Measurements from ENCODE around the gene SV2B.

The SV2B gene

DNA sequence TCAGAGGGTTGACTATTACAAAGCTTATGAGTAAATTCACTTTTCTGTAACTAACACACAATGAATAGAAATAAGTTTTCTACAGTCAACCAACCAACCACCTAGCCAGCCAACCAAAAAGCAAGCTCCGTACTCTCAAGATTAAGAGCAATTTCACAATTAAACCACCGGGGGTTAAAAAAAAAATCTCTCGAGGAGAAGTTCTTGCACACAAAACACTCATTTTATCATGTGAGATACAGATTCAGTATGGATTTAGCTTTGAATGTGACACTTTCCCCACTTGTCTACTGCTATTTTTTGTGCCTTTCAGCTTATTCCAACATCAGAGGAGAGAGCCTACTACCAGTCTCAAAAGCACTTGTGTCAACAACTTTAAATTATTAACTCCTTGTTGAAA lies 135.3 kb downstream of the SV2B start:
- Histone ChIP-seq H3K27ac (ENCODE audit: low read depth, low read length) (no peak overlapping the region), H3K27me3 (ENCODE audit: control insufficient read depth, insufficient read depth, low read length) (no peaks in the 10 kb centered on the region), H3K4me3 (ENCODE audit: low read depth, low read length) (no peak overlapping the region)

DNA sequence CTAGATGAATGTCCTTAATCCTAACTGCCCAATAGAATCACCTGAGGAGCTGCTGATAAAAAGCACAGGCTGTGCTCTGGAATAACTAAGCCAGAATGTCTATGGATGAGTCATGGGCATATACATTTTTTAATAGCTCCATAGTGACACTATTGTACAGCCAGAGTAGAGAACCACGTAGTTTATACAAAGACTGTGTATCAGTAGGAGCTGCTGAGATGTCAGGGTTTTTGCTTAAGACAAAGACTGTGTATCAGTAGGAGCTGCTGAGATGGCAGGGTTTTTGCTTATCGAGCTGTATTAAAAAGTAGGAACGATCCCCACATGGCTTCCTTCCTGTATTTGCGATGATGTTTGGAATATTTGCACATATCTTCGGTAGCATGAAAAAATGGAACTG lies 137.4 kb downstream of the SV2B start:
- H3K27ac ChIP-seq (ENCODE audit: low read depth, low read length), result no peak overlapping the region
- H3K4me3 ChIP-seq (ENCODE audit: low read depth, low read length), result no peak overlapping the region
- no peaks in the 10 kb centered on the region for H3K36me3 ChIP-seq (ENCODE audit: control insufficient read depth, insufficient read depth, low read length)
- no peak overlapping the region for H3K9ac ChIP-seq (ENCODE audit: low read depth, low read length)
- no peaks in the 10 kb centered on the region for H3K4me1 ChIP-seq (ENCODE audit: control insufficient read depth, insufficient read depth, low read length)
- no peaks in the 10 kb centered on the region for H3K9me3 ChIP-seq (ENCODE audit: control insufficient read depth, insufficient read depth, low read length)
- H3K27me3 ChIP-seq (ENCODE audit: control insufficient read depth, insufficient read depth, low read length), result peaks cover 4% of the 10 kb centered on the region; the same call in 1 of the 2 replicates

More for the DNA sequence above, 135.3 kb downstream of the SV2B start:
- H3K9ac ChIP-seq (ENCODE audit: low read depth, low read length), result no peak overlapping the region
- H3K36me3 ChIP-seq (ENCODE audit: control insufficient read depth, insufficient read depth, low read length), result no peaks in the 10 kb centered on the region
- no peaks in the 10 kb centered on the region for H3K9me3 ChIP-seq (ENCODE audit: control insufficient read depth, insufficient read depth, low read length)
- no peaks in the 10 kb centered on the region for H3K4me1 ChIP-seq (ENCODE audit: control insufficient read depth, insufficient read depth, low read length)

DNA sequence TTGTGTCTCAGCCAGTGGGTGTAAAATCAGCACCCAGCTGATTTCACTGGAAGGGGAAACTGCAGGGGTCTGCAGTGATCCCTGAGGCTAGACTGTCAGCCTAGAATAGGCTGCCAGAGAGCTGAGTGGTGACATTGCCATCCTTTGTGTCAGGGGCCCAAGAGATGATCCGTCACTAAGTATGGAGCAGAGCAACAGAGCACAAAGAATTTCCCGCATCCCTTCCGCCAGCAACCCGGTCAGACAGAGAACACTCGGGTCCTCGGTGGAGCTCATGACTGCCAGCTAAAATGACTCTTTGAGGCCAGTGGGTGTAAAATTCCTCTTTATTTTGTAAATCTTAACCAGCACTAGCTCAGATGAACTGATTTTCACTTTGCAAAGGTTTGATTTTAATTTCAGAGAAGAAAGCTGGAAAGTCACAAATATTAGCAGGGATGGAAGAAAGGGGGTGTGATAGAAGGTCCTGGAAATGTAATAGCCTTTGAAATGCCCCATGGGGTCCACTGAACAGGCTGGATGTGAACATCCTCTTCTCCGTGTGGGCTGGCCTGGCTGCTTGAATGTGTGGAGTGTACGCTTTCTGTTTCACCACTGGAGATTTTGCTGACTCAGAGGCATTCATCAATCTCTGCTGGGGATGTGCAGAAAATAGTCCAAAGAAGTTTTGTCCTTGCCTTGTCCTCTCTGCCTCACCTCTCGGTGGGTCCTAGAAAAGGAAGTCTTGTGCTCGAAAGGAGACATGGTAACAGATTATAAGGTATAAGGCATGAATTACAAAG lies 138.8 kb downstream of the SV2B start:
- no peak overlapping the region for H3K9ac ChIP-seq (ENCODE audit: low read depth, low read length)
- H3K4me3 ChIP-seq (ENCODE audit: low read depth, low read length), result no peak overlapping the region
- peaks cover 4% of the 10 kb centered on the region; the same call in 1 of the 2 replicates for H3K27me3 ChIP-seq (ENCODE audit: control insufficient read depth, insufficient read depth, low read length)
- no peak overlapping the region for H3K27ac ChIP-seq (ENCODE audit: low read depth, low read length)
- no peaks in the 10 kb centered on the region for H3K4me1 ChIP-seq (ENCODE audit: control insufficient read depth, insufficient read depth, low read length)
- no peaks in the 10 kb centered on the region for H3K36me3 ChIP-seq (ENCODE audit: control insufficient read depth, insufficient read depth, low read length)
- no peaks in the 10 kb centered on the region for H3K9me3 ChIP-seq (ENCODE audit: control insufficient read depth, insufficient read depth, low read length)

DNA sequence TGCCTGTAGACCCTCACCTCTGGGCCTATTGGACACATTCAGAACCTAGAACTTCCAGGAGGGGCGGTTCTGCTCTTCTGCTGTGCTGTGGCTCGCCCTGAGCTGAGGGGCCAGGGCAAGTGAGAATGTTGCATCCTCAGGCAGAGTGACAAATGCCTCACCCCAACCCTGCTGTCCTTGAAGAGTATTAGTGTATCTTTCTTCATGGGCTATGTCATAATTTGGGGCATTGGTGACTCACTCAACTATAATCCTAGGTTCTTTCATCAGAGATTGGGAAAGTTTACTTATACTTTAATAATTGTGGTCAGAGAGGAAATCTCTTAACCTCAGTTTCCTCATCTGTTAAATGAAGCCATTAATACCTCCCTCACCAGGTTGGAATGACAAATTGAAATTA lies 143.8 kb downstream of the SV2B start:
- H3K27ac ChIP-seq (ENCODE audit: low read depth, low read length), result no peak overlapping the region
- H3K4me1 ChIP-seq (ENCODE audit: control insufficient read depth, insufficient read depth, low read length), result no peaks in the 10 kb centered on the region
- peaks cover 4% of the 10 kb centered on the region; the same call in 1 of the 2 replicates for H3K27me3 ChIP-seq (ENCODE audit: control insufficient read depth, insufficient read depth, low read length)
- H3K4me3 ChIP-seq (ENCODE audit: low read depth, low read length), result no peak overlapping the region
- H3K36me3 ChIP-seq (ENCODE audit: control insufficient read depth, insufficient read depth, low read length), result no peaks in the 10 kb centered on the region
- H3K9ac ChIP-seq (ENCODE audit: low read depth, low read length), result no peak overlapping the region
- no peaks in the 10 kb centered on the region for H3K9me3 ChIP-seq (ENCODE audit: control insufficient read depth, insufficient read depth, low read length)

DNA sequence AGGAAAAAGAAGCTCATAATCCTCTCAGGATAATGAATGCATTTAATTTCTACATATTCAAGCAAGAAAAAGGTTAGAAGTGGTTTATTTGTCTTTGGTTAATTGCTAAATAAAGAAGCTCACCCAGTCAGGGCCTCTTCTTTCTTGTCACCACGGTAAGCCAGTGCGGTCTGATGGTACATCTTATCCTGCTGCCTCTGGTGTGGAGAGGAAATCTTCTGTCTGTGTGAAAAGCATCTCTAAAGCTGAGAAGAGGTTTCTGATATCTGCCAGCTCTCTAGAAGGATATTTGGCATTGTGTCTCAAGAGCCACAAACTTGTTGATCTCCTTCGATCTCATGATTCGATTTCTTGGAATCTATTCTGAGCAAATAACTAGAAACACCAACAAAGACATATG lies 144.9 kb downstream of the SV2B start:
- H3K9me3 ChIP-seq (ENCODE audit: control insufficient read depth, insufficient read depth, low read length), result no peaks in the 10 kb centered on the region
- no peak overlapping the region for H3K9ac ChIP-seq (ENCODE audit: low read depth, low read length)
- H3K27ac ChIP-seq (ENCODE audit: low read depth, low read length), result no peak overlapping the region
- no peaks in the 10 kb centered on the region for H3K36me3 ChIP-seq (ENCODE audit: control insufficient read depth, insufficient read depth, low read length)
- no peak overlapping the region for H3K4me3 ChIP-seq (ENCODE audit: low read depth, low read length)
- peaks cover 4% of the 10 kb centered on the region; the same call in 1 of the 2 replicates for H3K27me3 ChIP-seq (ENCODE audit: control insufficient read depth, insufficient read depth, low read length)
- no peaks in the 10 kb centered on the region for H3K4me1 ChIP-seq (ENCODE audit: control insufficient read depth, insufficient read depth, low read length)

DNA sequence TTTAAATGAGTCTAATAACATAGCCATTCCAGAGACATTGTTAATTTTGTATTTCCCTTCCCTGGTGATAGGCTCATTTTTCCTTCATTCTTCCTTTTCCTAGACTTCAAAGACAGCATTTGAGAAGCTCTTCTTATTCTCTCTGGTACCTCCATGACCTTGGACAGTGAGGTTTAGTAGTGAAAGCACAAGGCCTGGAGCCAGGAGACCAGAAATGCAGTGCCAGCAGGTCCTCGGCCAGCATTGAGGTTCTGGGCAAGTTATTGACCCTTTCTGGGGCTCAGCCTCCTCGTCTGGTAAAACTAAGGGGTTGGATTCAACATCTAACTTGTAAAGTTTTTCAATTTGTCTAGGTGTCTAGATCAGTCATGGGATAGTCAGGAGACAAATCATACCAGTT lies 146.9 kb downstream of the SV2B start:
- Histone ChIP-seq H3K4me3 (ENCODE audit: low read depth, low read length) (no peak overlapping the region), H3K9ac (ENCODE audit: low read depth, low read length) (no peak overlapping the region), H3K27me3 (ENCODE audit: control insufficient read depth, insufficient read depth, low read length) (no peaks in the 10 kb centered on the region), H3K27ac (ENCODE audit: low read depth, low read length) (no peak overlapping the region), H3K9me3 (ENCODE audit: control insufficient read depth, insufficient read depth, low read length) (no peaks in the 10 kb centered on the region), H3K4me1 (ENCODE audit: control insufficient read depth, insufficient read depth, low read length) (no peaks in the 10 kb centered on the region), H3K36me3 (ENCODE audit: control insufficient read depth, insufficient read depth, low read length) (no peaks in the 10 kb centered on the region)

DNA sequence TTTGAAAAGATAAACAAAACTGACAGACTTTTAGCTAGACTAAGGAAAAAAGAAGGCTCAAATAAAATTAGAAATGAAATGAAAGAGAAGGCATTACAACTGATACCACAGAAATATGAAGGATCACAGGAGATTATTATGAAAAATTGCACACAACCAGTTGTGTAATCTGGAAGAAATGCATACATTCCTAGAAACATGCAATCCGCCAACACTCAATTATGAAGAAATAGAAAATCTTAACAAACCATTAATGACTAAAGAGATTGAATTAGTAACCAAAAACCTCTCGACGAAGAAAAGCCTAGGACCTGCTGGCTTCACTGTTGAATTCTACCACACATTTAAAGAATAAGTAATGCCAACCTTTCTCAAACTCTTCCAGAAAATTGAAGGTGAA lies 149.5 kb downstream of the SV2B start:
- H3K27me3 ChIP-seq (ENCODE audit: control insufficient read depth, insufficient read depth, low read length), result no peaks in the 10 kb centered on the region
- H3K4me3 ChIP-seq (ENCODE audit: low read depth, low read length), result no peak overlapping the region
- H3K4me1 ChIP-seq (ENCODE audit: control insufficient read depth, insufficient read depth, low read length), result no peaks in the 10 kb centered on the region
- H3K9me3 ChIP-seq (ENCODE audit: control insufficient read depth, insufficient read depth, low read length), result no peaks in the 10 kb centered on the region
- no peak overlapping the region for H3K9ac ChIP-seq (ENCODE audit: low read depth, low read length)
- H3K27ac ChIP-seq (ENCODE audit: low read depth, low read length), result no peak overlapping the region
- H3K36me3 ChIP-seq (ENCODE audit: control insufficient read depth, insufficient read depth, low read length), result no peaks in the 10 kb centered on the region

DNA sequence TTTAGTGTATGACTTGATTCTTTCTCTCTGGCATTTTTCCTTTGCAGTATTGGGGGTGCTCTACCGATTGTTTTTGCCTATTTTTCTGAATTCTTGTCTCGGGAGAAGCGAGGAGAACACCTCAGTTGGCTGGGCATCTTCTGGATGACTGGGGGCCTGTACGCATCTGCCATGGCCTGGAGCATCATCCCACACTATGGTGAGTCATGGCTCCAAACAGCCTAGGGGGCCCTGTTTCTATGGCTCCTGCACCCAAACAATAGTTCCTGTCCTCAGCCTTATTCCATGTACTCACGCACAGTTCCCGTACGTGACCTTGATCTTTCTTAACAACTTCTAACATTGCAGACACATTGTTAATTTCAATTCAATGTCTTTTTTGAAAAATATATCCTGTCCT lies 152.3 kb downstream of the SV2B start:
- H3K9me3 ChIP-seq (ENCODE audit: control insufficient read depth, insufficient read depth, low read length), result no peaks in the 10 kb centered on the region
- H3K9ac ChIP-seq (ENCODE audit: low read depth, low read length), result no peak overlapping the region
- H3K4me3 ChIP-seq (ENCODE audit: low read depth, low read length), result no peak overlapping the region
- no peaks in the 10 kb centered on the region for H3K27me3 ChIP-seq (ENCODE audit: control insufficient read depth, insufficient read depth, low read length)
- no peak overlapping the region for H3K27ac ChIP-seq (ENCODE audit: low read depth, low read length)
- H3K4me1 ChIP-seq (ENCODE audit: control insufficient read depth, insufficient read depth, low read length), result no peaks in the 10 kb centered on the region
- no peaks in the 10 kb centered on the region for H3K36me3 ChIP-seq (ENCODE audit: control insufficient read depth, insufficient read depth, low read length)

DNA sequence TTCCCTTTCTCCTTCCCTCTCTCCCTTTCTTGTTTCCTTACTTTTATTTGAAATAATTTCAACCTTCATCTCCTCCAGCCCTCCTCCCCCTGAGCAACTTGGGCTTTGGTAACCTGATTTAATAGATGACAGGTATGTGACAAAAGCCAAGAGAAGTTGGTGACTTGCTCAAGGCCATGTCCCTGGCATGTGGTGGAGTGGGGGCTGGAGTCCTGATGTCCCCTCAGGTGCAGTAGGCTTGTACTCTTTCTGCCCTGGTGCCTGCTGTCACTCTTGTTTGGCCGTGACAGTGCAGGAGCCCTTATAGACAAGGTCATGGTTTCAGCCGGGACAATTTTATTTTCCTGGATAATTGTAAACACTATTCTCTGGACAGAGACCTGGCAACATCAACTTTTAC lies 152.7 kb downstream of the SV2B start:
- H3K36me3 ChIP-seq (ENCODE audit: control insufficient read depth, insufficient read depth, low read length), result no peaks in the 10 kb centered on the region
- no peak overlapping the region for H3K9ac ChIP-seq (ENCODE audit: low read depth, low read length)
- no peak overlapping the region for H3K27ac ChIP-seq (ENCODE audit: low read depth, low read length)
- no peaks in the 10 kb centered on the region for H3K27me3 ChIP-seq (ENCODE audit: control insufficient read depth, insufficient read depth, low read length)
- H3K9me3 ChIP-seq (ENCODE audit: control insufficient read depth, insufficient read depth, low read length), result no peaks in the 10 kb centered on the region
- no peaks in the 10 kb centered on the region for H3K4me1 ChIP-seq (ENCODE audit: control insufficient read depth, insufficient read depth, low read length)
- H3K4me3 ChIP-seq (ENCODE audit: low read depth, low read length), result no peak overlapping the region

DNA sequence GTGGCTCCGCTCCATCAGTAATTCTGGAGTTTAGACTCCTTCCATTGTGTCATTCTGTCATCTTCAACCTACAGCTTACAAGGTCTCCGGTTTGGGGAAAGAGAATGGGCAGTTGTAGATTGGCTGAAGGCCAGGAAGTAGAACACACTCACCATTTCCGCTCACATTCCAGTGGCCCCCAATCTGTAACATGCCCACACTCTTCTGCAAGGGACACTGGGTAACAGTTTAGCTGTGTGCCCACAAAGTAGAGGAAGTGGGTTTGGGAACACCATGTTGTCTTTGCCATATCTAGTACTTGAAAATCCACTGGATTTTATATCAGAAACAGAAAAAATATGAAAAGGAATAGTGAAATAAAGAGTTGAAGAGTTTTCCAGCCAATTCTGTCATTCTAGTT lies 153.5 kb downstream of the SV2B start:
- no peaks in the 10 kb centered on the region for H3K9me3 ChIP-seq (ENCODE audit: control insufficient read depth, insufficient read depth, low read length)
- no peak overlapping the region for H3K27ac ChIP-seq (ENCODE audit: low read depth, low read length)
- no peaks in the 10 kb centered on the region for H3K27me3 ChIP-seq (ENCODE audit: control insufficient read depth, insufficient read depth, low read length)
- no peak overlapping the region for H3K4me3 ChIP-seq (ENCODE audit: low read depth, low read length)
- no peak overlapping the region for H3K9ac ChIP-seq (ENCODE audit: low read depth, low read length)
- H3K4me1 ChIP-seq (ENCODE audit: control insufficient read depth, insufficient read depth, low read length), result no peaks in the 10 kb centered on the region
- no peaks in the 10 kb centered on the region for H3K36me3 ChIP-seq (ENCODE audit: control insufficient read depth, insufficient read depth, low read length)

DNA sequence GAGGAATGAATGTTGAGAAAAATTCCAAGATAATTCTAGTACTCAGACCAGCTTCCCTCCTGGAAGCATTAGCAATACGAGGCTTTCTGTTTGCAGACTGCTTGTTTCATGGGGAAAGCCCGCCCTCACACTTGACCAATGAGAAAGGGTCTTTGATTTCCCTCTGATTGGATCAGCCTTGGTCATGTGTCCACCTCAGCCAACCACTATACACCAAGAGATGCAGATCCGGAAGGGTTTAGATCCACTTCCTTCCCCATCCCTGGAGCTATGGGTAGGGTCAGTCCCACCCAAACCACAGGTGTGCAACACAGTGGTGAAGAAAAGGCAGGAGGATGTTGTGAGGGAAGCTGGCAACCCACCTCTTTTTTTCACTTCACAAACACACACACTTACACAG lies 154.7 kb downstream of the SV2B start:
- H3K36me3 ChIP-seq (ENCODE audit: control insufficient read depth, insufficient read depth, low read length), result no peaks in the 10 kb centered on the region
- H3K27ac ChIP-seq (ENCODE audit: low read depth, low read length), result no peak overlapping the region
- H3K9ac ChIP-seq (ENCODE audit: low read depth, low read length), result no peak overlapping the region
- no peak overlapping the region for H3K4me3 ChIP-seq (ENCODE audit: low read depth, low read length)
- H3K27me3 ChIP-seq (ENCODE audit: control insufficient read depth, insufficient read depth, low read length), result no peaks in the 10 kb centered on the region
- H3K4me1 ChIP-seq (ENCODE audit: control insufficient read depth, insufficient read depth, low read length), result no peaks in the 10 kb centered on the region
- no peaks in the 10 kb centered on the region for H3K9me3 ChIP-seq (ENCODE audit: control insufficient read depth, insufficient read depth, low read length)

All from HUES48 (cell line).